HG03066 (cell line): ENCODE results near the gene OLFM1.

Experiments
- ATAC-seq: cut with Tn5 transposase; IDR thresholded peaks from one replicate; pipeline ENCODE4 v1.9.1; 2021; ENCODE audit warnings: low read depth; ENCODE audit not compliant: unreplicated experiment

Gene OLFM1

GRCh38 chr9:135165756-135166519, 78.5 kb downstream of the OLFM1 start:
- ATAC-seq: no peak

DNA sequence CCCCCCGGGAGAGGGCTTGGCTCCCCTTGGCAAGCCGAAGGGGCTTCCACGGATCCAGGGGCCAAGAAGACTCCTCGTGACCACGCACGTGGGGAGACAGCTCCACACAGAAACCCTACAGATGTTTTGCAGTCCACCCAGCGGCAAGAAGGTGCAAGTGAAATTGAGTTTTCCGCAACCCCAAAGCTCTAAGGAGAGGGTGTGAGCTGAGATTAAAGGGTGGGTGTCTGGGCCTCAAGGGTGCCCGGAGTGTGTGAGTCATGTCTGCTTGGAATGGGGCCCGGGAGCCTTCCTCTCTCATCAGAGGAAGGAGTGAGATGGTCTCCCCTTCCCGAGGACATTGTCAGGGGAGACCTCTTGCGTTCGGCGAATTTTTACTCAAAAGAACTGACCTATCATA, 79.1 kb downstream of the OLFM1 start:
- no peak for ATAC-seq

DNA sequence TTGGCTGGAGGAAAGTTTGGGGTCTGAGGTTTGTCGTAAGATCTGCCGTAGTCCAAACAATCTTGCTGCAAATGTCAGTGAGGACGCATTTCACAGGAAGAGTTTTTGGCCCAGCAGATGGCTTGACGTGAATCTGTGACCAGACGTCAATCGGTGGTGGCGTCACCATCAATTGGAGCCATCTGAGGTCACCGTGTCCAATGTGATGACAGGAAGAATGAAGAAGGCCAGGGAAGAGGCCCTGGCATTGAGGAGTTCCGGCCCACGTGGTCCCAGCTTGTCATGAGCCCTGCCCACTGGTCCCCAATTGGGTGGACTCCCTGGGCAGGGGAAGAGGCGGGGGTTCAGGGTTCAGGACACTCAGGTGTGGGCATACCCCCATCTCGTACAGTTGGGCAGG, 79.9 kb downstream of the OLFM1 start:
- ATAC-seq: no peak

- no peak for ATAC-seq
Observed at GRCh38 chr9:135167849-135168655, 80.6 kb downstream of the OLFM1 start.

DNA sequence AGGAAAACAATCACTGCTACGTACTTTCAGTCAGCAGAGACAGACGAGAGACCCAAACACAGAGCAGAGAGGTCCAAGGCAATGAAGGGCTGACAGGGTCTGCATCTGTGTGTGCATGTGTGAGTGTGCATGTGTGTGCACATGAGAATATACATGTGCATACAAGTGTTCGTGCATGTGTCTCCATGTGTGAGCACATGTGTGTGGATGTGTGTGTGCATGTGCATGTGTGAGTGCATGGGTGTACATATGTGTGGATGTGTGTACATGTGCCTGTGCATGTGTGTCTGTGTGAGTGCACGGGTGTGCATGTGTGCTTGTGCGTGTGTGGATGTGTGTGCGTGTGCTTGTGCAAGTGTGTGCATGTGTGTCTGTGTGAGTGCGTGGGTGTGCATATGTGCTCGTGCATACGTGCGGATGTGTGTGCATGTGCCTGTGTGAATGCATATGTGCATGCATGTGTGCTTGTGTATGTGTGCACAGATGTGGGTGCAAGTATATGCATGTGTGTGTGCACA, 82.3 kb downstream of the OLFM1 start:
- ATAC-seq: no peak

- ATAC-seq: no peak
Observed at GRCh38 chr9:135170535-135170934, 83.1 kb downstream of the OLFM1 start.
